Endodermal cell (in vitro differentiated cells): ENCODE measurements around the gene FAM9A. TPM values are rescaled to one million over a fixed set of nuclear protein-coding genes. Genes with fewer than 3 reads are reported as not detected.

Experiments
- DNase-seq: peaks from one replicate; pipeline ENCODE4 v3.0.0-alpha.2; 2017
- H3K27ac ChIP-seq: 2 replicates; pipeline ENCODE4 v1.5.1; 2013; ENCODE audit warnings: mild to moderate bottlenecking, low read depth, low read length, moderate library complexity
- H3K27me3 ChIP-seq: 2 replicates; pipeline ENCODE4 v1.6.1; 2013; ENCODE audit warnings: mild to moderate bottlenecking, low read length, moderate library complexity; ENCODE audit not compliant: insufficient read depth, control insufficient read depth, poor library complexity, severe bottlenecking
- H3K36me3 ChIP-seq: 2 replicates; pipeline ENCODE4 v1.7.0; 2013; ENCODE audit warnings: mild to moderate bottlenecking, low read length, moderate library complexity; ENCODE audit not compliant: control insufficient read depth, insufficient read depth
- H3K4me1 ChIP-seq: one replicate; pipeline ENCODE4 v1.7.0; 2013; ENCODE audit warnings: low read length; ENCODE audit not compliant: control insufficient read depth, insufficient read depth
- H3K4me3 ChIP-seq: 2 replicates; pipeline ENCODE4 v1.5.1; 2013; ENCODE audit warnings: mild to moderate bottlenecking, low read length, moderate library complexity
- H3K9ac ChIP-seq: 2 replicates; pipeline ENCODE4 v1.6.1; 2013; ENCODE audit warnings: mild to moderate bottlenecking, low read length, moderate library complexity; ENCODE audit not compliant: poor library complexity, severe bottlenecking; ENCODE audit errors: extremely low read depth
- H3K9me3 ChIP-seq: 2 replicates; pipeline ENCODE4 v1.6.1; 2013; ENCODE audit warnings: mild to moderate bottlenecking, low read length, moderate library complexity; ENCODE audit not compliant: control insufficient read depth
- H3K27ac Mint-ChIP-seq: 2 replicates; pipeline ENCODE4 v1.8.0; 2020; ENCODE audit warnings: mixed read lengths
- H3K27me3 Mint-ChIP-seq: 2 replicates; pipeline ENCODE4 v1.8.0; 2021; ENCODE audit warnings: mild to moderate bottlenecking, mixed read lengths; ENCODE audit not compliant: insufficient read depth
- H3K36me3 Mint-ChIP-seq: 2 replicates; pipeline ENCODE4 v1.8.0; 2020; ENCODE audit warnings: low read depth, mixed read lengths
- H3K4me1 Mint-ChIP-seq: 2 replicates; pipeline ENCODE4 v1.8.0; 2020; ENCODE audit warnings: mixed read lengths
- H3K4me3 Mint-ChIP-seq: 2 replicates; pipeline ENCODE4 v1.8.0; 2020; ENCODE audit warnings: mild to moderate bottlenecking, moderate library complexity, mixed read lengths
- H3K9me3 Mint-ChIP-seq: 2 replicates; pipeline ENCODE4 v1.8.0; 2020; ENCODE audit warnings: mild to moderate bottlenecking, mixed read lengths
- CTCF ChIP-seq: fragments of 200-600 bp; sonication (generic); conservative IDR thresholded peaks from 2 replicates; pipeline ENCODE4 v1.5.0; 2021; ENCODE audit warnings: antibody characterized with exemption, mild to moderate bottlenecking
- WGBS, 2 experiments: methylation state at CpG; one replicate each; pipeline versions ENCODE4 v1.1.5 to v1.1.7; 2013; ENCODE audit warnings: missing lambda C conversion rate in 2 of 2, mixed read lengths in 1 of 2; ENCODE audit not compliant: insufficient coverage in 1 of 2, insufficient read length in 1 of 2; 5-methylcytosine and 5-hydroxymethylcytosine counted together
- total RNA-seq, 2 donors: library from RNA; stranded (reverse); fragmentation: NEBNext Ultra II Directional in 1 of 2; extraction: Animal tissue kit (Norgen Biotek cat#: 25700) in 1 of 2; gene quantifications; 2 replicates in 1 of 2; 3 replicates in 1 of 2; pipeline ENCODE4 v1.2.1, GENCODE V29; 2021

The FAM9A gene
- total RNA-seq, 2 donors from 2014 or later: not detected

GRCh38 chrX:8845060-8845459 lies 43.9 kb upstream of the FAM9A start:
- no peak overlapping the region for H3K4me3 ChIP-seq
- no peak overlapping the region for H3K27ac ChIP-seq
- H3K27ac Mint-ChIP-seq: no peak overlapping the region
- no peaks in the 10 kb centered on the region for H3K9me3 ChIP-seq
- no peaks in the 10 kb centered on the region for H3K27me3 ChIP-seq
- DNase-seq: no peak
- no peak overlapping the region for H3K9ac ChIP-seq
- no peaks in the 10 kb centered on the region for H3K36me3 Mint-ChIP-seq
- no peaks in the 10 kb centered on the region for H3K36me3 ChIP-seq
- 91% methylated on average over 8 of the region's 11 CpGs; no CpG with 5 or more reads in 1 of the 2 experiments for WGBS, 2 experiments
- no peak overlapping the region for H3K4me3 Mint-ChIP-seq
- H3K4me1 Mint-ChIP-seq: no peaks in the 10 kb centered on the region
- H3K4me1 ChIP-seq: no peaks in the 10 kb centered on the region
- TF ChIP-seq CTCF: peak; percentile 42
- H3K9me3 Mint-ChIP-seq: peaks cover 14% of the 10 kb centered on the region
- peaks cover 2% of the 10 kb centered on the region for H3K27me3 Mint-ChIP-seq

- WGBS, 2 experiments: no CpG with 5 or more reads among the region's 1 CpG
- Histone ChIP-seq H3K27ac (no peak overlapping the region), H3K27me3 (no peaks in the 10 kb centered on the region), H3K9ac (no peak overlapping the region), H3K4me3 (no peak overlapping the region), H3K36me3 (no peaks in the 10 kb centered on the region), H3K9me3 (no peaks in the 10 kb centered on the region), H3K4me1 (no peaks in the 10 kb centered on the region)
- no peaks in the 10 kb centered on the region for H3K36me3 Mint-ChIP-seq
- no peak overlapping the region for H3K4me3 Mint-ChIP-seq
- H3K9me3 Mint-ChIP-seq: peaks cover 13% of the 10 kb centered on the region
- no peak overlapping the region for H3K27ac Mint-ChIP-seq
- TF ChIP-seq CTCF: no peak
- H3K4me1 Mint-ChIP-seq: no peaks in the 10 kb centered on the region
- no peak for DNase-seq
- peaks cover 2% of the 10 kb centered on the region for H3K27me3 Mint-ChIP-seq
These were observed 43.0 kb upstream of the FAM9A start for GRCh38 chrX:8844157-8844556.

GRCh38 chrX:8841911-8842310 lies 40.7 kb upstream of the FAM9A start:
- Histone ChIP-seq H3K9ac (no peak overlapping the region), H3K4me3 (no peak overlapping the region), H3K27ac (no peak overlapping the region), H3K4me1 (no peaks in the 10 kb centered on the region), H3K36me3 (no peaks in the 10 kb centered on the region), H3K9me3 (no peaks in the 10 kb centered on the region), H3K27me3 (no peaks in the 10 kb centered on the region)
- Mint-ChIP-seq H3K9me3 (peaks cover 13% of the 10 kb centered on the region), H3K27ac (no peak overlapping the region), H3K4me1 (no peaks in the 10 kb centered on the region), H3K27me3 (peaks cover 9% of the 10 kb centered on the region), H3K36me3 (no peaks in the 10 kb centered on the region), H3K4me3 (no peak overlapping the region)
- DNase-seq: no peak
- WGBS, 2 experiments: 85 to 100% methylated on average over 3 to 6 of the region's 6 CpGs
- TF ChIP-seq CTCF: no peak
